Stimulated activated CD4-positive, alpha-beta T cell treated with anti-CD3 and anti-CD28 coated beads, Interleukin-2, amount 100 ng/mL, for 48 hours (primary cell): ENCODE results near the gene ZNF385B.

ENCODE experiments used
- DNase-seq, 2 donors: peaks; one replicate each; pipeline ENCODE4 v3.0.0-alpha.2; 2020

Gene ZNF385B

GRCh38 chr2:179539124-179539511, 322.3 kb downstream of the ZNF385B start:
- DNase-seq = no peak

DNA sequence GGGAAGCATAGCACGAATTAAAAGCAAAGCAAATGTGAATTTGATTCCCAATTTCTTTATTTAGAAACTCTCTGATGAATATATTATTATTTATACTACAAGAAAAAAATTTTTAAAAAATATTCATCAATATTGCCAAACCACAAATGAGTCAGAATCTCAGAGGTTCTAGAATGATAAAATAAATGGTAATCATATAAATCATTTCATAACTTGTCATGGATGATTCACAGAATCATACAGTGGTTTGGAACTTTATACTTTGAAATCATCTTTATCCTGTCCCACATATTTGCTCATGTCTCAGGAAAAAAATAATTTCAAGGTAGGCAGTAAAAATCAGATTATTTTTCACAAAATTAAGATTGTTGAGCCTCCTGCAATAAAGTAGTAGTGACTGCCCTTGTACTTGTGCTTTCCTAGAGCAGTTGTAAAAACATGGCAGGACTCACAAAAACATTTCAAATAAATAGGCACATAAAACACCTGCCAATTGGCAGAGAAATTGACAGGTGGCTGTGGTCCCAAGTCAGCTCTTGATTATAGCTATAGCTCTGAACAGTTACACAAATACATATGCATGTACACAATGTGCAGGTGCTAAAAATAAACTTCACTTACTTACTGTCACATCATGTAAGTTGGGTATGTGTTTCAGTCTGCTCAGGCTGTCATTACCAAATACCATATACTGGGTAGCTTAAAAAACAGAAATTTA, 322.8 kb downstream of the ZNF385B start:
- no peak for DNase-seq

DNA sequence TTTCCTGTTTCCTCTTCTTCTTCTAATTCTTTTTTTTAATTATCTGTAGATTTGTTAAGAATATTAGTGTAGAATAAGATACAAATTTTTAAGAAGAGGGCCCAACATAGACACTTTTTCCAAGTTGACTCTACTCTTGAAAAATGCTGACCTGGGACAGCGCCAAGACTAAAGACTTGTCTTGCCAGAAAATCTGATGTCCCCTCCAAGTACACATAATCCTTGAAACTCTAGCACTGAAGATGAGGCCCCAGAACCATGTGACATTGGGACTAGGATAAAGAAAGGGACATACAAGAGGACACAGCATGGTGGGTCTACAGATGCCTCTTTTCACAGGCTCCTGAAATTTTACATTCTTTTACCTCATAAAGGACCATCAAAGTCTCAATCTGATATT, 325.2 kb downstream of the ZNF385B start:
- no peak for DNase-seq

DNA sequence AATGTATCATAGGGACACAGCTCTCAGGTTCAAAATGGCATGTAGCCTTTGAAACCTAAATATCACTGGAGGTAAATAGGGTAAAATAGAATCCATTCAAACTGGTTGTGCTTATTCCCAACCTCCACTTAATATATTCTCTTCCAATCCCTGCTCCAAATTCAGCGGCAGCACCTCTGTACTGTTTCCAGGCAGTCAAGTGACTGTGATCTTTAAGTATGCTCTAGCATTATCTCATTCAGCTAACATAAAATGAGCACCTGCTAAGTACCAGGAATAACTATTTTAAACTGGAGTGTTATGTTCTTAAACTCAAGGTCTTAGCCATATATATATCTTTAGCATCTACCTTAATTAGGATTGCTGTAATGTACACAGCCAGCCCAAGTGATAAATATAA, 327.5 kb downstream of the ZNF385B start:
- DNase-seq = no peak

- no peak for DNase-seq
These were observed 328.5 kb downstream of the ZNF385B start for GRCh38 chr2:179532863-179533278.

DNA sequence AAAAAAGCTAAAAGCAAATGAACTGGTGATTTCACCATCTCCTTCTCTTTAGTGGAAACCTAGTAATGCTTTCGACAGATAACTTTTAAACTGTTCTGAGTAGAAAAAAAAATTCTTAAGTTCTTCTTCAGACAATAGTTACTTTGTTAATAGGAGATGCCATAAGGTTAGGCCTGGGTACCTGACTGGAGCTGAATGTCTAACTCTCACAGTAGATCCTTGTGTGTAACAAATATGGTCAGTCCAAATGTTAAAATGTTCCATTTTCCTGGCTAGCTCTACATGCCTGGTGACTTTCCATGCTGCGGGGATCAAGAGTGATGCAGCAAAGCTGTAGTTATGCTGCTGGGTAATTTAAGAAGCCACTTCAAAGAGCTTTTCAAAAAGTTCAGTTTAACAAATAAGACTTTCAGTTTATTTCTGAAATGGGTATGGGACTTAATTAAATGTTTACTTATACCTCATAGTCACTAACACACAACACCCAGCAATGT, 332.8 kb downstream of the ZNF385B start:
- no peak for DNase-seq

DNA sequence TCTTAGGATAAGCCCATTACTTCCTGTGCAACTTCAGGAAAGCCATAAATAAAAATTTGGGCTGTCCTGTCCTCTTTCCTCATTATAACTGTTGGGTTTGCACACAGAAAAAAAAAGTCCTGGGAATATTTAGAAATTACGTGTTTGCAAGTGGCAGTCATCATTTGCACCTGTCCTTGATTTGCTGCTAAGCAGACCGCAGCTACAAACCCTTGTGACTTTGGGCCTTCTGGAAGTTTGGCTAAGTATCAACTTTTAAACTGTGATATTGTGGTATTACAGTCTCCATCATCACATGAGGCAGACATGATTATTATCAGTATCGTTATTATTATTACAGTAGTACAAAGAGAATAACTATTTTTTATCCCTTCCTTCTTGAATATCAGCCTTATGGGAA, 336.1 kb downstream of the ZNF385B start:
- no peak for DNase-seq

DNA sequence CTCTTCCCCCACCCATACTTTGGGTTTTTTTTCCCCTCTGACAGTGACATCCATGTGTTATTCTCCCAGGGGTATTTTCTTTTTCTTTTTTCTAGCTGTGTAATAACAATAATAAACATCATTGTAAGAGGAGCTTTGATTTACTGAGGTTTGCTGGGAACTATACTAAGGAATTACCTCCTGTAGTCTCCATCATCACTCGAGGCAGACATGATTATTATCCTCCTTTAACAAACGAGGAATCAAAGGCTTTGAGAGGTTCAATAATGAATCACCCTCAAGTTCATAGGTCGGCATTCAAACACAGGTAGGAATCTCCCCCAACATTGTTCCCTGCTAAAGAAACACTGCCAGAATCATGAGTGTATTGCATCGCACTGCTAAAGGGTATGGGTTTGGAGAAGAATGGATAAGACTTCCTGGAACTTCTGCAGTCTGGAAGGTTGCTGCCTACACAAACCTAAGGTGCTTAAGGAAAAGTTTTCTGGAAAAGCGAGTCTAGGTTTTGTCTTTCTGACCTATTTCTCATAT, 336.5 kb downstream of the ZNF385B start:
- DNase-seq = no peak

DNA sequence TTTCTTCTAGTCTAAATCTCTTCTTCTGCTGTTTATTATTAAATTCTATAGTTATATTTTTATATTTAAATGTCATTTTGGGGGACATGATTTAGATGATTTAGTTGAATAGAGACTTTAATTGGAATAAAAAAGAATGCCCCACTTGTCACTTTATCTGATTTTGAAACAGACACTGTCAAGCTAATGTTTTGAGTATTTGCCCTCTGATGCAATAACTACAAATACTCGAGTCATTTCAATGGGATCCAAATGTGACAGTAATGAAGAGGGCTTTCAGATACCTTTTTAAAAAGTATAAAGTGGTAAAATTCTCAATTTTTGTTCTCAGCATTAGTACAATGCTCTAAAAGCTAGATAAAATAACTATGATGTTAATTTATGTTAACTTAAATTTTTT, 339.5 kb downstream of the ZNF385B start:
- no peak for DNase-seq

GRCh38 chr2:179518830-179519229, 342.6 kb downstream of the ZNF385B start:
- no peak for DNase-seq

DNA sequence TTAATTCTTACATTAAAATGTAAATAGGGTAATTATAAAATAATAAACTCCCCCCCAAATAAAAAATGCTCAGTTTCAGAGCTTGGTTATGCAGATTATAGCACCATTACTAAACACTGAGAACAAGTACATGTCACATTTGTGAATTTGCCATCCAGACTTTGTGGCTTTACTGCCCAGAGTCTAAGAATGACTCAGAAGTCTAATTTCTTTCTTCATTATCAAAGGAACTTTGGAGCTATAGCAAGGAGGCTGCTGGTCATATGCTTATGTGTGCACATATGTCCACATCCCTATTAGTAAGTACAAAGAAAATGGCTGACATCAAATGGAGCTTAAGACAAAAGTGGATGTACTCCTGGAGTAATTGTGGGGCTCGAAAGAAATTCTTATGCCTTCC, 348.2 kb downstream of the ZNF385B start:
- no peak for DNase-seq

- DNase-seq = no peak
These were observed 349.0 kb downstream of the ZNF385B start for GRCh38 chr2:179512281-179513035.

- no peak for DNase-seq
These were observed 350.2 kb downstream of the ZNF385B start for GRCh38 chr2:179511105-179511789.

DNA sequence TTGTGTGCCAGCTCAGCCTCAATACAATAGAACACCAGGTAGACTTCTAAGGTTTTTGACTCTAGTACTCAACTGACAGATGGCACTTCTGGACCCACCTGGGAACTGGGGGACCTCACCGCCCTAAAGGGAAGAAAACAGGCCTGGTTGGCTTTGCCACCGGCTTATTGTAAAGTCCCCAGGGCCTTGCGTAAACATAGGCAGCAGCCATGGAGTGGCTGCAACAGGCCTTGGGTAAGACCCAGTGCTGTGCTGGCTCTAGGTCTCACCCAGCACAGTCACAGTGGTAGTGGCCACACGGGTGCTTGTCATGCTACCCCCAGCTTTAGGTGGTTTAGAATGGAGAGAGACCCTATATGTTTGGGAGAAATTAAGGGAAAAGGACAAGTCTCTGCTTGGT, 366.1 kb downstream of the ZNF385B start:
- DNase-seq = no peak

- DNase-seq = no peak
These were observed 372.8 kb downstream of the ZNF385B start for GRCh38 chr2:179488563-179488962.

GRCh38 chr2:179487010-179487731, 374.2 kb downstream of the ZNF385B start:
- DNase-seq = no peak

GRCh38 chr2:179483131-179483530, 378.3 kb downstream of the ZNF385B start:
- DNase-seq = no peak

DNA sequence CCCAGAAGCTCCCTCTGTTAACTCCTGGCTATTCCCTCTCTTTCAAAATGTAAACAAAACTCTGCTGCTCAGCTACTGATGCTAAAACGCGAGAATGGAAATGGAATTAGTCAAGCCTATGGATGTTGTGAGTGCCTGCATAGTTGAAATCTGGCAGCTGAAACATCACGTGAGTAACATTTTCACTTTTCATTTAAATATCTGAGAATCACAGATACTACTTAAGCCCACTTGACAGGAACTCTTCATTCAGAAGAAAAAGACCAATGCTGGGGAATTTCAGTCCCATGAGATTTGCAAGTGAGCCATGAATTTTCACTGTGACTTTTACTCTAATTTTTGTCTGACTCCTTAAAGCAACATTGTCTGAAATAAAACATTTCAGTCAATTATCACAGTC, 381.5 kb downstream of the ZNF385B start:
- no peak for DNase-seq

- DNase-seq = no peak
These were observed 382.6 kb downstream of the ZNF385B start for GRCh38 chr2:179478771-179479170.

- DNase-seq = no peak
These were observed 390.4 kb downstream of the ZNF385B start for GRCh38 chr2:179470992-179471391.

DNA sequence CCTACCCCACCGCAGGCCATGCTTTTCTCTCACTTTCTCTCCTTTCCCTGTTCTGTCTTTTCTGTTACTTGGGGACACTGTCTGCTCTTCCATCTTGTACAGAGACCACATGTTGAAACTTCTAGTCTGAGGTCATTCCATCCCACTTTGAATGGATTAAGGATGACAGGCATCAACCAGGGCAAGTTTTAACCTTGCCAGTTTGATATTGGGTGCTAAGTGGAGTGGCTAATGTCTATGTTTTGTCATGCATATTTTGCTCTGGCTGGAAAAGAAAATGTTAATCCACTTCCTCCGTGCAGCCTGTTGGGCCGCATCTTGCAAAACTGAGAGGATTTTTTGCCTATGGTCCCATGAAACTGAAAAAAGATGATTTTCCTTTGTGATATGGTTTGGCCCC, 391.3 kb downstream of the ZNF385B start:
- DNase-seq = no peak

GRCh38 chr2:179467960-179468359, 393.5 kb downstream of the ZNF385B start:
- no peak for DNase-seq

DNA sequence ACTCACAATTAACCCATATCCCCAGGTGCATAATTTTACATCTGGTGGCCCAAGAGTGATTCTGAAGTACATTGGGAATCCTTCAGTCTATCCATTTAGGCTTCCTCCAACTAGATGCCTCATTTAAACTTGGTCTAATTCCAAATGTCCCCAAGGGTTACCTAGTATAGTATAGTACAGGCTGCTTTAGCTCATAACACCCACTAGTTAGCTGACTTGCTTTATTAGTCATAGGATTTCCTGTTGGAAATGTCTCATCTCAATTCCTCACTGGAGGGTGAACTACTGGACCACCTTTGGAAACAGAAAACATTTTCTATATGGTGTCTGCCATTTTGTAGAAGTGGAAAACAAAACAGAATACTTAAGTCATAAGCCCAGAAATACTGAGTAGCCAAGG, 394.3 kb downstream of the ZNF385B start:
- DNase-seq = no peak
